Stimulated activated CD4-positive, alpha-beta T cell treated with anti-CD3 and anti-CD28 coated beads, Interleukin-2, amount 100 ng/mL, for 4 hours (primary cell): ENCODE results near the gene DZANK1.
"Not testable (repeated sequence)": the region's sequence is repeated elsewhere in the genome, so short reads cannot be mapped to it uniquely, and the experiment has no call there.

Experiments
- DNase-seq: peaks from one replicate; pipeline ENCODE4 v3.0.0-alpha.2; 2020; ENCODE audit warnings: low read depth

The DZANK1 gene

GRCh38 chr20:18466894-18467730, at the start of gene DZANK1, which contains the start of gene POLR3F:
Gene DZANK1, minus strand, starts transcription at chr20:18467030. Its CDS starts 1,672 bp downstream, at chr20:18465358.
Gene POLR3F, plus strand, starts transcription at chr20:18467390. Its CDS starts 117 bp downstream, at chr20:18467507.
- peak; percentile 89 for DNase-seq

GRCh38 chr20:18515973-18516372, 49.1 kb upstream of the DZANK1 start:
- DNase-seq, result no peak

DNA sequence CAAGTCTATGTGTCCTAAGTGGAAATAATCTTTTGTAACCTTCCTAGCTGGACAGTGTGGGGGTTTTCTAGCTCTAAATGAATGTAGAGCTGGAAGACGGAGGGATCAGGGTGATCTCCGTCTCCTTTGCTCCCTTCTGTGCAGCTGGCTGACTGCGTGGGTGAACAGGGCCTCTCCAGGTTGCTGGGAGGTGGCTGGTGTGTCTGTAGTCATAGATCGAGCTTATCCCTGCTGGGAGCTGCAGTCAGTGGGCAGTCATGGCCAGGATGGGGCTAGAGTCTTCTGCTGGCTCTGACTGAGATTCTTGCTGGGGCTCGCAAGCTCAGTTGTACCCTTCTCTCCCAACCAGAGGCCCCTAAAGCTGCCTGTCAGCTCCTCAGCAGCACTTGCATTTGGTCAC, 47.3 kb upstream of the DZANK1 start:
- no peak for DNase-seq

DNA sequence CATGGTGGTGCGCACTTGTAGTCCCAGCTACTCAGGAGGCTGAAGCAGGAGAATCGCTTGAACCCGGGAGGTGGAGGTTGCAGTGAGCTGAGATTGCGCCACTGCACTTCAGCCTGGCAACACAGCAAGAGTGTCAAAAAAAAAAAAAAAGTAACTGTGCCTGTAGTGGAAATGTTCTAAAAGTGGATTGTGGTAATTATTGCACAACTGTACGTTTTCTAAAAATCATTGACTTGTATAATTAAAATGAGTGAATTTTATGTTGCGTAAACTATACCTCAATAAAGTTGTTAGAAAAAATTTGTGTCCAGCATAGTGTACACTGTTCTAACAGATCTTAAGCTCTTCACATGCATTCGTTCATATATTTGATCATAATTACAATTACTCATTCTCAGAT, 46.4 kb upstream of the DZANK1 start:
- DNase-seq, result no peak

GRCh38 chr20:18511571-18511970, 44.7 kb upstream of the DZANK1 start:
- no peak for DNase-seq

DNA sequence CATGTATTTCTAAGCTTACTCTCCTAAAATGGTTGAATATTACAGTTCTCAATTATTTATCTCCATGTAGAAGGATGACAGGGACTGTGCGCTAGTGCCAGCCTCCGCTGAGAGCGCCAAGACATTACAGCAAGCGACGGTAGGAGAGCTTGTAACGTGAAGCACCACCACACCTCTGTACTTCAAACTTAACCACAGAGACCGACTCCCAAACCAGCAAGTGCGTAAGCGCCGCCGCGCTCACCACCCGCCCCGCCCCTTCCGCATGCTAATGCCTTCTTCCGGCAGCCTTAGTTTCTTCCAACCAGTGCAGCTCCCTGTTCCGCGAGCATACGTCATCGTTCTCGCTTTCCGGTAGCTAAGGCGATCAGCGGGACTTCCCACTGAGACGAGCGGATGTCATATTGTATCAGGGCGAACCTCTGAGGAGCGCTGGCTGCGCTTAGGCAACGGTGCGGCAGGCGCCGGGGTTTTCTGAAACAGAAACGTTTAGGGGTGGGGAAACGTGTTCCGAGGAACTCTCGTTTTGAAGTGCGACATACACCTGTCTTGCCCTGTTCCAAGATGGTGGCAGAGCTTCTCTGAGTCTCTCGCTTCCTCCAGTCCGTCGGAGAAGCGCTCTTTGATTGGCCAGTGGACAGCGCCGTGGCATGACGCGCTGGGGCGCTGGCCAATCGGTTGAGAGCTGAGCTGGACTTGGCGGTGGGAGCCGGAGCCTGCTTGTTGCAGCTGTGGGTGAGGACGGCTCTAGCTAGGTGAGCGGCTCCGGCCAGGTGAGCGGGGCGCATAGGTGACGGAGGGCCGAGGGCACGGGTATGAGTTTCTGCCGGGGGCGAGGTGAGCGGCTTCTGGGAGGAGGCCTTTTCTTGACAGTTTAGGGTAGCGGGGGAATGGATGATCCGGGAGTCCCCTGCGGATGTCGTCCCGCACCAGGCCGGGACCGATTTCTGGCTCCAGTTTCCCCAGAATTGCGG, 40.7 kb upstream of the DZANK1 start, which contains the start of gene SEC23B:
Gene SEC23B, plus strand, starts transcription at position 723 of the 974 bp plus-strand sequence. CDS start 2,896 bp downstream, outside the sequence.
- DNase-seq, result peak; percentile 97

DNA sequence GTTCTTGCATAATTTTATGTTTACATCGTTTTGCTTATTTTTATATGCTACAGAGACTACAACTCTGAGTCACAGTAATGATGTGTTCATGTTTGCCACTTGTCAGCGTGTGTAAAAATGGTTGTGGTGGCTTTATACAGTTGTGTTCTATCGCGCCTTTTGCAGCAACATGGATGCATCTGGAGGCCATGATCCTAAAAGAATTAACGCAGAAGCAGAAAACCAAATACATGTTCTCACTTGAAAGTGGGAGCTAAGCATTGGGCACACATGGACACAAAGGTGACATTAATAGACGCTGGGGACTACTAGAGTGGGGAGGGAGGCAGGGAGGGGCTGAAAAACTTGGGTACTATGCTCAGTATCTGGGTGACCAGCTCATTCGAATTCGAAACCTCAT, 39.9 kb upstream of the DZANK1 start:
- DNase-seq, result no peak

DNA sequence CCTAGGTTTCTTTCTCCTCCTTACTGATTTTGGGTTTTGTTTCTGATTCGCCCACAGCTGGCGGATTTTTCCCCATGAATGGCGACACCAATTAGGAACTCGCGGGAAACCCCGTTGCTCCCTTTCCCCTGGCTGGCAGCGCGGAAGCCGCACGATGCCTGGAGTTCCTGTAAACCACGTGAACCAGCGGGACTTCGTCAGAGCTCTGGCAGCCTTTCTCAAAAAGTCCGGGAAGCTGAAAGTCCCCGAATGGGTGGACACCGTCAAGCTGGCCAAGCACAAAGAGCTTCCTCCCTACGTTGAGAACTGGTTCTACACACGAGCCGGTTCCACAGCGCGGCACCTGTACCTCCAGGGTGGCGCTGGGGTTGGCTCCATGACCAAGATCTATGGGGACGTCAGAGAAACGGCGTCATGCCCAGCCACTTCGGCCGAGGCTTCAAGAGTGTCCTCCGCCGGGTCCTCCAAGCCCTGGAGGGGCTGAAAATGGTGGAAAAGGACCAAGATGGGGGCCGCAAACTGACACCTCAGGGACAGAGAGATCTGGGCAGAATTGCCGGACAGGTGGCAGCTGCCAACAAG, 37.7 kb upstream of the DZANK1 start:
- DNase-seq, result no peak

GRCh38 chr20:18501672-18502071, 34.8 kb upstream of the DZANK1 start:
- DNase-seq, result not testable (repeated sequence)

DNA sequence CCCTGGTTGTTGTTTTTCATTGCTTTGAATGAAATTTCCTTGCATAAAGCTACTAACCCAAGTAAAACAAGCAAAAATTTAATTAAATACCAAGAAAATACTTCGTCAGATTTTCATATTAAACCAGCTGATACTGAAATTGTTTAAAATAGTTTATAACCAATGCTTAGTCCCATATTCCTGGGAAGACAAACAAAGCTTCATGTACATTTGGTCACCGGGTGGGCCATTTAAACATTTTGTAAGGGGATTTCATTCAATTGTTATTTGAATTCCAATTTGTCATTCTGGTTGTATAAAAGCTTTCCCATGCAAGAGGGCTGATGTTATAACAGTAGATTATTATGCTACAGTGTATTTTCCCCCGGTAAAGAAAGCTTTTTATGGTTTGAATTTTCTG, 30.8 kb upstream of the DZANK1 start:
- no peak for DNase-seq

DNA sequence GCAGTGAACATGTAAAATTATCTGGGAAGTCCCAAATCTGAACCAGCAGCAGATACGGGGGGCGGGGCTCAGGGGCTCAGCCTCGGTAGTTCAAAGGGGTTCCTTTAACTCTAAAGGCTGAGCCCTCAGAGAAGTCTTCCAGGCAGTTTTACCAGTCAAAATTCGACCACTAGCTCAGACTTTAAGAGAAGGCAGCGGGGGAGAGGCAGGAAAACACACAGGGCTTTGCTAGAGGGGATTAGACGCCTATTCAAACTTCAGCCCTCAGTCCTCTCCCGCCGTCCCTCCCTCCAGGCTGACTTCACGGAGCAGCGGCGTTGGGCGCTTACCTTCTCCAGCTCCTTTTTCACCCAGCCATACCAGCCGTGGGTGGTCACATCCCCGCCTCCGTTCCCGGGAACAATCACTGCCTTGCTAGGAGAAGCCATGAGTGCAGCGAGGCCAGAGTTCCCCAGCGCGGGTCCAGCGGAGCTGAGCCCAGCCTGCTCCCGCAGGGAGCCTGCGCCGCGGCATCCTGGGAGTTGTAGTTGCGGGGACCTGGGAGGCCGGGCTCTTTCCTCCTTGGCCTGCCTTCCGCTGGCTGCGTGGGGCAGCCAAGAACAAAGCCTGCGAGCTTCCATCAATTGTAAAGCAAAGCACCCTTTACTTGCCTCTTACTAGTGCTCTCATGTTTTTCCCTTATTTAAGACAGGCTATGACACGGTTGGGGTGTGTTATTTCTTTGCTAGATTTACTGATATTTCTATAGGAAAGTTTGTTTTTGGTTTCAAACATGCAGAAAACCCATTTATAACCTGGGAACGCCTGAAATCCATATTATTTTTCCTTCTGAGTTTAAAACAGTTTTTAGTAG, 30.1 kb upstream of the DZANK1 start, which contains the start of gene RBBP9:
Gene RBBP9, minus strand, starts transcription at position 486 of the 853 bp plus-strand sequence. Its CDS starts 58 bp downstream, at position 428.
- DNase-seq, result peak; percentile 61

DNA sequence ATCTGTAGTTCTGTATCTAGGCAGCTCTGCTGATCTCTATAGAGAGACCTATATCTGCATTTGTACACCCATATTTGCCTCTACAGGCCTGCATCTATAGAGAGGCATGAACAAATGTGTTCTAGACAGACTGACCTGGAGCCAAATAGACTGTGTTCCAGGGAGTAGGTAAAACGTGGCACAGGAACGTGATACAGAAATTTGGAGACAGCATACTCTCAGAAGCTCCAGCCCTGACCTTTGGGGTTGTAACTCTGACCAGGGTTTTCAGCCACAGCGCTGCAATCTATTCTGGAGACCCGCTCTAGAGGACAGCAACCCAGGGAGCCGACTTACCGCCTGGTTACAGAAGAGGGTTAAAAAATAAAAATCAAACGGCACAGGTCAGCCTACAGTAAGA, 29.2 kb upstream of the DZANK1 start:
- DNase-seq, result no peak

- no peak for DNase-seq
Observed at GRCh38 chr20:18488301-18488700, 21.5 kb upstream of the DZANK1 start.

DNA sequence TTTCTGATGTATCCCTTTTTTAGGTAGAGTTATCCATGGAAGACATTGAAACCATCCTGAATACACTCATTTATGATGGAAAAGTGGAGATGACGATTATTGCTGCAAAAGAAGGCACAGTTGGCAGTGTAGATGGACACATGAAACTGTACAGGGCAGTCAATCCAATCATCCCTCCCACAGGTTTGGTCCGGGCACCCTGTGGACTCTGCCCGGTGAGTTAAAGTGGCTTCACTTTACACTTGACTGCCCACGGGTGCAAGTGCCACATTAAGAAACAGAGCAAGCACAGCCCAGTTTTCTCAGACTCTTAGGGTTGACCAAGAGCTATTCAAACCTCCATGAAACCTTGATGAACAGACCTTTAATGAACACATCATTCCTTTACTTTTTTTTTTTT, 14.8 kb upstream of the DZANK1 start:
- no peak for DNase-seq

DNA sequence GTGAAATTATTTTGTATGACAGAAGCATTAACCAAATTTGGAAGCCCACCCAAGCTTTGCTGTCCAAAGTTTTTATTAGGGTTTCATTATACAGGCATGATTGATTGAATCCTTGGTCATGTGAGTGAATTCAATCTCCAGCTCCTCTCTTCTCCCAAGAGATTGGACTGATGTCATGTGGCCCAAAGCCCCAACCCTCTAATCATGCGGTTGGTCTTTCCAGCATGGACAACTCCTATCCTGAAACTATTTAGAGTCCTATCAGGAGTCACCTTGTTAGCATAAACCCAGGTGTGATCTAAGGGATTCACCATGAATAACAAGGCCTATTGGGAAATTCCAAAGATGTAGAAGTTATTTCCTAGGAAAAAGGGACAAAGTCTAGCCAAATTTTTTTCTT, 11.0 kb upstream of the DZANK1 start:
- no peak for DNase-seq

DNA sequence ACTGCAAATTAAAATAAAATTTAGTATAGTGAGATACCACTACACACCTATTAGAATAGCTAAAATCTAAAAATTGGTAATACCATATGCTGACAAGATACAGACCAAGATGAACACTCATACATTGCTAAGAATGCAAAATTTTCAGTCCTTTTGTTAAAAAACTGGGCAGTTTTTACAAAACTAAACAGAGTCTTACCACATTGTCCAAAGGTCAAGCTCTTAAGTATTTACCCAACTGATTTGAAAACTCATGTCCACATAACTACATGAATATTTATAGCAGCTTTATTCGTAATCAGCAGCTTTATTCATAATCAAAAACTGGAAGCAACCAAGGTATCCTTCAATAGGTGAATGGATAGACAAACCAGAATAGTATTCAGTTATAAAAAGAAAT, 10.4 kb upstream of the DZANK1 start:
- DNase-seq, result no peak

DNA sequence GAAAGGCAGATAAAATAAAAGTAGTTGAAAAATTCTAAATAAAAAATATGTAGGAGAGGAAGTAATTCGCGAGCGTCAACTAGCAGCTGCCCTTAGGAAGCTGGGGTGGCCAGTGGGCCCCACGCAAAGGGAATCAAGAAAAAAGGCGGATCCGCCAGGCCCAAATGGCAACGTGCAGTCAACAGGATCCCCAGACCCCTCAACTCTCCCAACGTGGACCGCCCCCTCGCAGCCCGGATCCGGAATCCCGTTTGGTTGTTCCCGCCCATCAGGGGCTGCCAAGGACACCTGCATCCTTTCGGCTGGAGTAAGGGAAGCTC, 296 bp downstream of the DZANK1 start:
- DNase-seq, result no peak

GRCh38 chr20:18465536-18466200, 1.2 kb downstream of the DZANK1 start:
- DNase-seq, result no peak

DNA sequence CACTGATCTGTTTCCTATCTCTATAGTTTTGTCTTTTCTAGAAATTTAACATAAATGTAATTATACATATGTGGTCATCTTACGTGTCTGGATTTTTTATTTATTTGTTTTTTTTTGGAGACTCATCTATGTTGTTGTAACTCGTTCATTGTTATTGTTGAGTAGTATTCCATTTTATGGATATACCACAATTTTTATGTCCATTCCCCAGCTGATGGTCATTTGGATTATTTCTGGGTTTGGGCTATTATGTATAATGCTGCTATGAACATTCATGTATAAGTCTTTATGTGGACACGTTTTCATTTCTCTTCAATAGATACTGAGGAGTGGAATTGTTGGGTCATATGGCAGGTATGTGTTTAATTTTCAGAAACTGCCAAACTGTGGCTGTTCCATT, 10.2 kb downstream of the DZANK1 start:
- no peak for DNase-seq

DNA sequence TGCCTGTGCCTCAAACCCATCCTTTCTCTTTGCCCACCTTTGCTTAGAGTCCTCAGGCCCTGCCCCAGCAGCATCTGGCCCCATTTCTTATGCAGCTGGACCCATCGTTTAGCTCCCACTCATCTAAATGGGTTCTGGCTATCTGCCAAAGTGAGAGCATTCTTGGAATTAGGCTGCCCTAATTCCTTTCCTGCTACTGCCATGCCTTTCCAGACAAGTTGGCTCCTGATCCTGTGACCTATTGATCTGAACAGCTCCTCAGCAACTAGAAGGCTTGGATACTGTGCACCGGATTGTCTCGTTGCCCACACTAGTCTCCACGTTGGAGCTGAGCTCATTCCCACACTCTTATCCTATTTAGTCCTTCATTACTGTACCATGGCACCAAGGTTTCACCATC, 22.9 kb downstream of the DZANK1 start:
- no peak for DNase-seq

DNA sequence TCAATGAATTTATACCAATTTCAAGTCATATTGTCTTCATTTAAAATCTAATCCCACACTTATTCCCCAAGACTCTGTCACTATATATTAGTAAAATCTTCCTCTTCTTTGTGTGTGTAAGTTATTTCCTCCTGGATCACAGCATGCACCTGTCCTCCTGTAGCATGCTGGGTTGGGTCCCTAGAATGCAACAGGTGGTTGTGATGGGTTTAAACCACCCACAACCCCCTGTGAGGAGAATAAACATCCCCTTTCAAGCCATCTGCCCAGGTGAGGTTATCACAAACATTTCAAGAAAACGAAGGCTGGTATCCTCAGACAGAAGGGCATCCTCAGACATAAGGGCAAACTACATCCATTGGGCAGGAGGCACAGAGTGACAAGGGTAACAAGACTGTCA, 26.4 kb downstream of the DZANK1 start:
- DNase-seq, result no peak
